GM10266 (cell line): ENCODE data around the gene FAM43A.

Source experiments
- DNase-seq: peaks from one replicate; pipeline ENCODE4 v3.0.0; 2012; ENCODE audit errors: extremely low spot score
- TF ChIP-seq, protein P1 (sequence below): IDR thresholded peaks from 2 replicates; pipeline ENCODE4 v1.5.1; 2012; ENCODE audit warnings: mild to moderate bottlenecking, low read depth; ENCODE audit not compliant: control insufficient read depth, insufficient read depth; ENCODE audit errors: missing control alignments

The FAM43A gene

GRCh38 chr3:194715022-194715800 is 29.5 kb downstream of the FAM43A start:
- no peak for DNase-seq
- TF ChIP-seq, protein P1, sequence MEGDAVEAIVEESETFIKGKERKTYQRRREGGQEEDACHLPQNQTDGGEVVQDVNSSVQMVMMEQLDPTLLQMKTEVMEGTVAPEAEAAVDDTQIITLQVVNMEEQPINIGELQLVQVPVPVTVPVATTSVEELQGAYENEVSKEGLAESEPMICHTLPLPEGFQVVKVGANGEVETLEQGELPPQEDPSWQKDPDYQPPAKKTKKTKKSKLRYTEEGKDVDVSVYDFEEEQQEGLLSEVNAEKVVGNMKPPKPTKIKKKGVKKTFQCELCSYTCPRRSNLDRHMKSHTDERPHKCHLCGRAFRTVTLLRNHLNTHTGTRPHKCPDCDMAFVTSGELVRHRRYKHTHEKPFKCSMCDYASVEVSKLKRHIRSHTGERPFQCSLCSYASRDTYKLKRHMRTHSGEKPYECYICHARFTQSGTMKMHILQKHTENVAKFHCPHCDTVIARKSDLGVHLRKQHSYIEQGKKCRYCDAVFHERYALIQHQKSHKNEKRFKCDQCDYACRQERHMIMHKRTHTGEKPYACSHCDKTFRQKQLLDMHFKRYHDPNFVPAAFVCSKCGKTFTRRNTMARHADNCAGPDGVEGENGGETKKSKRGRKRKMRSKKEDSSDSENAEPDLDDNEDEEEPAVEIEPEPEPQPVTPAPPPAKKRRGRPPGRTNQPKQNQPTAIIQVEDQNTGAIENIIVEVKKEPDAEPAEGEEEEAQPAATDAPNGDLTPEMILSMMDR, result no peak

- TF ChIP-seq, protein P1, result no peak
- no peak for DNase-seq
These were observed 32.4 kb downstream of the FAM43A start for GRCh38 chr3:194718079-194718478.

DNA sequence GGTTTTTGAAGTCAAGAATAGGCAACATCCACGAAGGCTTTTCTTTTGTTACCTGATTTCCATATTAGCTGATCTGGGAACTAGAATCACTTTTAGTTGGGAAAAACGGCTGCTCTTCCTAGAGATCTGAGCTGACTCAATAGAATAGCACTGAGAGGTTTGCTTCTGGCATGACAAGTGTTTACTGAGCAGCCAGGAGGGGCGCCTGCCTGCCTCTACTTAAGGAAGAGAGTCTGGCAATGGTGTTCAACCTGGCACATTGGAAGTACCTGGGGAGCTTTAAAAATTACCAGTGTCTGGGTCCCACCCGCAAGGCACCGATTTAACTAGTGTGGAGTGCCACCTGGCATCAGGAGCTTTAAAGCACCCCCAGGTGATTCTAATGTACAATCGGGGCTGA is 34.4 kb downstream of the FAM43A start:
- TF ChIP-seq, protein P1, result no peak
- DNase-seq, result no peak

- no peak for DNase-seq
- TF ChIP-seq, protein P1, result no peak
These were observed 38.3 kb downstream of the FAM43A start for GRCh38 chr3:194723846-194724618.

DNA sequence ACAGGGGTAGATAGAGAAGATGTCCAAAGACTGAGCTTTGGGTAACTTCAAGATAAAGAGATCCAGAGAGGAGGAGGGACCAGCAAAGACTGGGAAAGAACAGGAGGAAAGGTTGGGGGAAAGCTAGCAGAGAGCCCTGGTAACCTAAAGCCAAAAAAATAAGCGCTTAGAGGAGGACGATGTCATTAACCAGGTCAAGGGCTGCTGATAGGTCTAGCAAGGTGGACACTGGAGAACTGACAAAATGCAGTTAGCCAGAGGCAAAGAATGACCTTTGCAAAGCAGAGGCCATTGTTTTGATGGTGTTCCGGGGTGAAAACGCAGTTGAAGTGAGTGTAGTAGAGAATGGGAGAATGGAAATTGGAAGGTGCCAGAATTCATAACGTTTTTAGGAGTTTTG is 39.7 kb downstream of the FAM43A start:
- no peak for DNase-seq
- TF ChIP-seq, protein P1, result no peak

DNA sequence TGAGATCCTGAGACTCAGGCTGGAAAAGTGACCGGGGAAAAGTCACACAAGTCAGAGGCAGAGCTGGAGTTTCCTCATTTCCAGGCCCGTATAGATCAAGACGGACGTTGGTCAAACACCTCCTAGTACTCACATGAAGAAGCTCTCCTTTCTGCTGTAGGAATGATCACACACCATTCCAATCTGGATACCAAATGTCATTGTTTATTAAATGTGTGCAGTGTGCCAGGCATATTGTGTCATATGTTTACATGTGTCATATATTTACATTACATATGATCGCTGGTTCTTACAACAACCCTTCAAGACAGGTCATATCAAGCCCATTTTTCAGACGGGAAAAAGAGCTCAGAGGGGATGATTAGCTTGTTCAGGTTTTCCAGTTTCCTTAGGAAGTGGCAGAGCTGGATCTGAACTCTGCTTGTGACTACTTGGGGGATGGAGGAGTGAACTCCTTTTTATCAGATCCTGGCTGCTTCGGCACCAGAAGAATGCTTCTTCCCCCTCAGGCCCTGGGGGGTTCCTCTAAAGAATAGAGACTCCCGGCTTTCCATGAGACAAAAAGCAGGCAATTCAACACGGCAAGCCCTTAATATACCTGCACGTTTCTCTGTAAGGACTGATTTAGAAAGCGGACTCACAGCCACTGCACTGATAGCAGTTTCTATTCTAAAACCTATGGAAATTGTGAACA is 41.9 kb downstream of the FAM43A start:
- TF ChIP-seq, protein P1, result no peak
- DNase-seq, result no peak

DNA sequence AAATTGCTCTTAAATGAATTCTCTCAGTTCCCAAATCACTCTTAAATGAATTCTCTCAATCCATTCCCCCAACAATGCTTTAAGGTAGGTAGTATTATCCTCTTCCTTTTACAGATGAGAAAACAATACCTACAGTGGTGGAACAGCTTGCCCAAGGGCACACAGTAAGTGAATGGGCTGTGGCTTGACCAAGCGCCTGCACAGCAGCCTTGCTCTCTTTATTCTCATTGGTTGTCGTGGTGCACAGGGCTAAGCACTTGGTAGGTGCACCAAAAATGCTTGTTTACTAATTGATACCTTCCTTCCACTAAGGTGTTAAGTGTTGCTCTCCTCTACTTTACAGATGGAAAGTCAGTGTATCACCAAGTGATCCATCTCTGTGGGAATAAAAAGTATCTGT is 43.3 kb downstream of the FAM43A start:
- DNase-seq, result no peak
- TF ChIP-seq, protein P1, result no peak
